IMR-90 (cell line): ENCODE results near the gene SIT1. TPM values are rescaled to one million over a fixed set of nuclear protein-coding genes. Genes with fewer than 3 reads are reported as not detected.
A peak's percentile ranks its signal among the peaks of the same experiment; 100 is the strongest.

Source experiments
- ATAC-seq: fragments of 200-7000 bp; cut with Tn5 transposase; 2 replicates; pipeline ENCODE4 v1.9.1; 2020; ENCODE audit warnings: low read depth, mild to moderate bottlenecking, moderate library complexity
- BruUV-seq: library from RNA; stranded (reverse); fragments of 400-500 nt; replicated peaks from 2 replicates; lab custom pipeline; 2021; lab: Mats Ljungman, UMichigan
- CTCF ChIA-PET: fragments of 300-600 bp; formaldehyde crosslinking; extraction: SDS; loops from one replicate; lab custom pipeline; 2021; ENCODE audit warnings: antibody characterized with exemption; lab: Yijun Ruan, JAX
- POLR2A ChIA-PET: fragments of 300-600 bp; sonication (Branson Sonifier 250); formaldehyde crosslinking; loops from one replicate; lab custom pipeline; 2022; ENCODE audit warnings: antibody characterized with exemption; ENCODE audit not compliant: unreplicated experiment; lab: Charles Lee
- DNase-seq: peaks from one replicate; pipeline ENCODE4 v3.0.0; 2013
- H2AFZ ChIP-seq: replicated peaks from 2 replicates; pipeline ENCODE3; 2013; ENCODE audit warnings: low read length, mild to moderate bottlenecking; ENCODE audit not compliant: poor library complexity
- H2AK5ac ChIP-seq: 2 replicates; pipeline ENCODE4 v1.6.1; 2013; ENCODE audit warnings: low read depth, low read length, inconsistent platforms
- H2AK9ac ChIP-seq: replicated peaks from 2 replicates; pipeline ENCODE3; 2013; ENCODE audit warnings: mild to moderate bottlenecking, low read depth, low read length, moderate library complexity; ENCODE audit not compliant: poor library complexity
- H2BK120ac ChIP-seq: 2 replicates; pipeline ENCODE4 v1.6.1; 2013; ENCODE audit warnings: low read depth, low read length, inconsistent platforms
- H2BK15ac ChIP-seq: 3 replicates; pipeline ENCODE4 v1.6.1; 2013; ENCODE audit warnings: low read depth, low read length, inconsistent platforms
- H2BK20ac ChIP-seq: 2 replicates; pipeline ENCODE4 v1.6.1; 2013; ENCODE audit warnings: low read depth, mild to moderate bottlenecking, inconsistent platforms, low read length, moderate library complexity
- H2BK5ac ChIP-seq: 2 replicates; pipeline ENCODE4 v1.6.1; 2013; ENCODE audit warnings: mild to moderate bottlenecking, low read depth, low read length, inconsistent platforms; ENCODE audit not compliant: poor library complexity, severe bottlenecking
- H3K14ac ChIP-seq: replicated peaks from 2 replicates; pipeline ENCODE4 v1.6.1; 2013; ENCODE audit warnings: low read depth, low read length, inconsistent platforms
- H3K18ac ChIP-seq: 2 replicates; pipeline ENCODE4 v1.6.1; 2013; ENCODE audit warnings: low read depth, low read length, control low read depth
- H3K23ac ChIP-seq: 2 replicates; pipeline ENCODE4 v1.6.1; 2013; ENCODE audit warnings: low read depth, low read length, inconsistent platforms
- H3K27ac ChIP-seq: 2 replicates; pipeline ENCODE4 v1.5.1; 2013; ENCODE audit warnings: mild to moderate bottlenecking, control low read depth, low read length; ENCODE audit not compliant: insufficient read depth
- H3K27me3 ChIP-seq: 2 replicates; pipeline ENCODE4 v1.6.1; 2013; ENCODE audit warnings: low read length; ENCODE audit not compliant: control insufficient read depth, insufficient read depth
- H3K36me3 ChIP-seq: 2 replicates; pipeline ENCODE4 v1.6.1; 2013; ENCODE audit warnings: low read length, mixed read lengths; ENCODE audit not compliant: control insufficient read depth, insufficient read depth
- H3K4ac ChIP-seq: 2 replicates; pipeline ENCODE4 v1.6.1; 2013; ENCODE audit warnings: low read depth, low read length, inconsistent platforms
- H3K4me1 ChIP-seq: 2 replicates; pipeline ENCODE4 v1.6.1; 2013; ENCODE audit warnings: low read length, mixed read lengths; ENCODE audit not compliant: control insufficient read depth, insufficient read depth
- H3K4me2 ChIP-seq: 2 replicates; pipeline ENCODE4 v1.6.1; 2013; ENCODE audit warnings: low read depth, mild to moderate bottlenecking, control low read depth, low read length, moderate library complexity
- H3K4me3 ChIP-seq: 2 replicates; pipeline ENCODE4 v1.5.1; 2013; ENCODE audit warnings: low read depth, mild to moderate bottlenecking, control low read depth, low read length, moderate library complexity; ENCODE audit not compliant: insufficient read depth
- H3K56ac ChIP-seq: 2 replicates; pipeline ENCODE4 v1.6.1; 2013; ENCODE audit warnings: low read length, inconsistent platforms; ENCODE audit not compliant: insufficient read depth; ENCODE audit errors: extremely low read depth
- H3K79me1 ChIP-seq, 2 experiments: 2 replicates each; pipeline ENCODE4 v1.6.1; 2013; ENCODE audit warnings: low read length in 2 of 2, inconsistent platforms in 1 of 2, low read depth in 1 of 2
- H3K9ac ChIP-seq: 2 replicates; pipeline ENCODE4 v1.6.1; 2013; ENCODE audit warnings: low read depth, low read length, control low read depth
- H3K9me1 ChIP-seq: 2 replicates; pipeline ENCODE4 v1.6.1; 2013; ENCODE audit warnings: low read length, inconsistent platforms; ENCODE audit not compliant: insufficient read depth
- H3K9me3 ChIP-seq: 2 replicates; pipeline ENCODE4 v1.6.1; 2013; ENCODE audit warnings: low read length; ENCODE audit not compliant: control insufficient read depth, insufficient read depth
- H4K20me1 ChIP-seq: 2 replicates; pipeline ENCODE4 v1.6.1; 2013; ENCODE audit warnings: low read length, inconsistent platforms; ENCODE audit not compliant: insufficient read depth
- H4K5ac ChIP-seq: 2 replicates; pipeline ENCODE4 v1.6.1; 2013; ENCODE audit warnings: mild to moderate bottlenecking, low read depth, low read length, control low read depth
- H4K8ac ChIP-seq, 2 experiments: 2 replicates each; pipeline ENCODE4 v1.6.1; 2013; ENCODE audit warnings: low read depth in 2 of 2, low read length in 2 of 2, control low read depth in 1 of 2, inconsistent platforms in 1 of 2
- H4K91ac ChIP-seq: 2 replicates; pipeline ENCODE4 v1.6.1; 2013; ENCODE audit warnings: low read depth, low read length, inconsistent platforms; ENCODE audit not compliant: insufficient read depth
- CEBPB ChIP-seq: IDR thresholded peaks from 2 replicates; pipeline ENCODE4 v1.6.1; 2012; ENCODE audit warnings: low read depth, low read length, improper control_type of control experiment
- FOS ChIP-seq: fragments of 150-350 bp; IDR thresholded peaks from 2 replicates; pipeline ENCODE4 v1.6.1; 2016; ENCODE audit warnings: low read depth, low read length
- MAFK ChIP-seq: IDR thresholded peaks from 2 replicates; pipeline ENCODE4 v1.6.1; 2012; ENCODE audit warnings: low read depth, low read length, improper control_type of control experiment
- WGBS, 2 experiments: methylation state at CpG; one replicate each; pipeline versions ENCODE4 v1.1.5 to v1.1.7; 2013; ENCODE audit warnings: missing lambda C conversion rate in 2 of 2; ENCODE audit not compliant: insufficient read length in 1 of 2; ENCODE audit errors: extremely low coverage in 2 of 2; 5-methylcytosine and 5-hydroxymethylcytosine counted together
- dilution Hi-C: fragments of 300-500 bp; cut with HindIII; formaldehyde crosslinking; loops from one replicate; pipeline ENCODE4 v1.14.3; 2018; ENCODE audit warnings: low sequenced_read_pairs; ENCODE audit not compliant: unreplicated experiment
- in situ Hi-C: fragments of 300-500 bp; cut with MboI; formaldehyde crosslinking; loops from 3 replicates; pipeline ENCODE4 v1.14.3; 2019; ENCODE audit warnings: low sequenced_read_pairs, inconsistent platforms, mixed read lengths
- intact Hi-C: fragments of 100-400 bp; cut with micrococcal nuclease; formaldehyde crosslinking; loops from 2 replicates; pipeline ENCODE4 v1.10.0; 2022
- polyA plus RNA-seq, 3 experiments: library from polyadenylated mRNA; depleted of rRNA; stranded (reverse); fragments of >200 nt; gene quantifications; 2 replicates each; pipeline ENCODE4 v1.2.3, GENCODE V29; 2012; ENCODE audit warnings: low replicate concordance in 1 of 3
- total RNA-seq: library from RNA; depleted of rRNA; stranded (reverse); fragments of >200 nt; gene quantifications from 2 replicates; pipeline ENCODE4 v1.2.3, GENCODE V29; 2012
- TF ChIP-seq, protein P1 (sequence below): fragments of 150-350 bp; IDR thresholded peaks from 2 replicates; pipeline ENCODE4 v1.6.1; 2016; ENCODE audit warnings: low read depth, mild to moderate bottlenecking, low read length, moderate library complexity, borderline replicate concordance

SIT1 gene
- total and polyA plus RNA-seq, 2 of the 4 experiments (the other 2 are of a cell fraction) = not detected

DNA sequence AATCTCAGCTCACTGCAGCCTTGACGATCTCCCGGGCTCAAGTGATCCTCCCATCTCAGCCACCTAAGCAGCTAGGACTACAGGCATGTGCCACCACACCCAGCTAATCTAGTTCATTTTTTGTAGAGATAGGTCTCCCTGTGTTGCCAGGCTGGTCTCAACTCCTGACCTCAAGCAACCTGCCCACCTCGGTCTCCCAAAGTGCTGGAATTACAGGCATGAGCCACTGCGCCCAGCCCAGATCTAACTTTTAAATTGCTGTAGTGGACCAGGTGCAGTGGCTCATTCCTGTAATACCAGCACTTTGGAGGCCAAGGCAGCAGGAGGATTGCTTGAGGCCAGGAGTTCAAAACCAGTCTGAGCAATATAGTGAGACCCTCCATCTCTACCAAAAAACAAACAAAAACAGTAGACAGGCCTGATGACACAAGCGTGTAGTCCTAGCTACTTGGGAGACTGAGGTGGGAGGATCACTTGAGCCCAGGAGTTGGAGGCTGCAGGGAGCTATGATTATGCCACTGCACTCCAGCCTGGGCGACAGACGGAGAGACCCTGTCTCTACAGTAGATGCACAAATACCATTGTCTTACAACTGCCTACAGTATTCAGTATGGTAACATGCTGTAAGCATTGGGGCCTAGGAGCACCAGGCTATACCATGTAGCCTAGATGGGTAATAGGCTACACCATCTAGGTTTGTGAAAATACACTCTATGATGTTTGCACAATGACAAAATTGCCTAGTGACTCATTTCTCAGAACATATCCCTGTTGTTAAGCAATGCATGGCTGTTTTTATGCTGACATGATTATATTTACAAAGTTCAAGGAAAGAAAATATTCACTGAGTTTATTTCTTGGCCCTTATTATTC lies 1.5 kb upstream of the SIT1 start:
- H2BK15ac ChIP-seq = no peak overlapping the region
- H3K23ac ChIP-seq = no peak overlapping the region
- no peak overlapping the region for H3K27ac ChIP-seq
- H4K91ac ChIP-seq = no peak overlapping the region
- H2AFZ ChIP-seq = no peak overlapping the region
- H3K4me2 ChIP-seq = no peak overlapping the region
- no peak overlapping the region for H2BK20ac ChIP-seq
- H3K4me1 ChIP-seq = peaks cover 14% of the 10 kb centered on the region
- no peak overlapping the region for H3K4ac ChIP-seq
- no peak overlapping the region for H3K18ac ChIP-seq
- intact Hi-C loops (loop anchor here (10.0 kb wide), 2 partner anchors 163 to 167 kb away; partner anchors contain the start of genes HINT2 and SPAG8), in situ Hi-C loops (loop anchor here (10.0 kb wide), 1 partner anchor 147 kb away; no protein-coding TSS in a partner anchor), dilution Hi-C loops (no loop called here)
- no peaks in the 10 kb centered on the region for H3K9me3 ChIP-seq
- no peak overlapping the region for H4K8ac ChIP-seq
- no peaks in the 10 kb centered on the region for H4K20me1 ChIP-seq
- peaks cover 4% of the 10 kb centered on the region; the same call in 1 of the 2 replicates for H3K9me1 ChIP-seq
- no peak overlapping the region for H2AK9ac ChIP-seq
- H4K5ac ChIP-seq = no peak overlapping the region
- no peak overlapping the region for H3K4me3 ChIP-seq
- H3K9ac ChIP-seq = no peak overlapping the region
- CTCF ChIA-PET = no interaction called here
- H3K36me3 ChIP-seq = no peaks in the 10 kb centered on the region
- no peak overlapping the region for H2BK5ac ChIP-seq
- BruUV-seq = no TSS peak
- H3K79me1 ChIP-seq = no peaks in the 10 kb centered on the region
- no peak overlapping the region for H3K56ac ChIP-seq
- ATAC-seq (peak; percentile 68), DNase-seq (peak; percentile 72)
- TF ChIP-seq, protein P1, sequence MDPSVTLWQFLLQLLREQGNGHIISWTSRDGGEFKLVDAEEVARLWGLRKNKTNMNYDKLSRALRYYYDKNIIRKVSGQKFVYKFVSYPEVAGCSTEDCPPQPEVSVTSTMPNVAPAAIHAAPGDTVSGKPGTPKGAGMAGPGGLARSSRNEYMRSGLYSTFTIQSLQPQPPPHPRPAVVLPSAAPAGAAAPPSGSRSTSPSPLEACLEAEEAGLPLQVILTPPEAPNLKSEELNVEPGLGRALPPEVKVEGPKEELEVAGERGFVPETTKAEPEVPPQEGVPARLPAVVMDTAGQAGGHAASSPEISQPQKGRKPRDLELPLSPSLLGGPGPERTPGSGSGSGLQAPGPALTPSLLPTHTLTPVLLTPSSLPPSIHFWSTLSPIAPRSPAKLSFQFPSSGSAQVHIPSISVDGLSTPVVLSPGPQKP = no peak
- TF ChIP-seq FOS = peak; percentile 60; the same call in 1 of the 2 replicates
- peak; percentile 96 for TF ChIP-seq MAFK
- peak; percentile 96 for TF ChIP-seq CEBPB
- H3K14ac ChIP-seq = no peak overlapping the region
- H2BK120ac ChIP-seq = no peak overlapping the region
- no peaks in the 10 kb centered on the region for H3K27me3 ChIP-seq
- no peak overlapping the region for H2AK5ac ChIP-seq
- POLR2A ChIA-PET = no interaction called here
- WGBS, 2 experiments = no CpG with 5 or more reads among the region's 7 CpGs
